ENCODE data around the gene ZNFX1.

Gene ZNFX1

GRCh38 chr20:49228676-49229075, 49.2 kb downstream of the ZNFX1 start:
- TF ChIP-seq GABPA (IDR thresholded peaks at IDR 0.05; ENCODE audit: low read depth) = no peak
- TF ChIP-seq POLR2AphosphoS5 (IDR thresholded peaks at IDR 0.05; ENCODE audit: low read depth) = no peak
- TF ChIP-seq REST (IDR thresholded peaks at IDR 0.05; ENCODE audit: insufficient replicate concordance, low read depth) = no peak
- no peak for TF ChIP-seq SPI1 (IDR thresholded peaks at IDR 0.05; ENCODE audit: borderline replicate concordance, low read depth)
- no peak for TF ChIP-seq CTCF (IDR thresholded peaks at IDR 0.05; ENCODE audit: insufficient read depth, low read length)
- Histone ChIP-seq H3K27ac (replicated peaks) (no peak overlapping the region), H3K27me3 (ENCODE audit: insufficient read depth, poor library complexity, severe bottlenecking) (no peaks in the 10 kb centered on the region), H3K4me3 (replicated peaks; ENCODE audit: insufficient read depth, low read length) (no peak overlapping the region)
- no peak for DNase-seq (ENCODE audit: low read depth in 1 of 2, low spot score in 1 of 2)

- Histone ChIP-seq H3K27me3 (ENCODE audit: insufficient read depth, poor library complexity, severe bottlenecking) (no peaks in the 10 kb centered on the region), H3K4me3 (replicated peaks; ENCODE audit: insufficient read depth, low read length) (no peak overlapping the region), H3K27ac (replicated peaks) (no peak overlapping the region)
- TF ChIP-seq GABPA (IDR thresholded peaks at IDR 0.05; ENCODE audit: low read depth) = no peak
- no peak for TF ChIP-seq REST (IDR thresholded peaks at IDR 0.05; ENCODE audit: insufficient replicate concordance, low read depth)
- no peak for TF ChIP-seq POLR2AphosphoS5 (IDR thresholded peaks at IDR 0.05; ENCODE audit: low read depth)
- no peak for TF ChIP-seq CTCF (IDR thresholded peaks at IDR 0.05; ENCODE audit: insufficient read depth, low read length)
- no peak for DNase-seq (ENCODE audit: low read depth in 1 of 2, low spot score in 1 of 2)
Observed at GRCh38 chr20:49225896-49226295, 52.0 kb downstream of the ZNFX1 start.

GRCh38 chr20:49219924-49220831, 57.7 kb downstream of the ZNFX1 start:
- no peak for TF ChIP-seq SPI1 (IDR thresholded peaks at IDR 0.05; ENCODE audit: borderline replicate concordance, low read depth)
- TF ChIP-seq GABPA (IDR thresholded peaks at IDR 0.05; ENCODE audit: low read depth) = no peak
- TF ChIP-seq CTCF (IDR thresholded peaks at IDR 0.05; ENCODE audit: insufficient read depth, low read length) = no peak
- TF ChIP-seq POLR2AphosphoS5 (IDR thresholded peaks at IDR 0.05; ENCODE audit: low read depth) = no peak
- TF ChIP-seq REST (IDR thresholded peaks at IDR 0.05; ENCODE audit: insufficient replicate concordance, low read depth) = no peak
- DNase-seq (ENCODE audit: low read depth in 1 of 2, low spot score in 1 of 2) = no peak
- no peaks in the 10 kb centered on the region for H3K27me3 ChIP-seq (ENCODE audit: insufficient read depth, poor library complexity, severe bottlenecking)
- H3K27ac ChIP-seq (replicated peaks) = peak overlapping the region; percentile 77
- H3K4me3 ChIP-seq (replicated peaks; ENCODE audit: insufficient read depth, low read length) = peak overlapping the region; percentile 66
